Liver (tissue), 9 donors: ENCODE results near the gene IL36G. TPM values are rescaled to one million over a fixed set of nuclear protein-coding genes. Genes with fewer than 3 reads are reported as not detected.
"Not testable (repeated sequence)": the region's sequence is repeated elsewhere in the genome, so short reads cannot be mapped to it uniquely, and the experiment has no call there.

Experiments
- DNase-seq: peaks from one replicate; pipeline ENCODE4 v3.0.0-alpha.2; 2017; ENCODE audit warnings: low spot score
- H3K27ac ChIP-seq, 2 donors: one replicate each; pipeline ENCODE4 v1.7.0; 2013; ENCODE audit warnings: inconsistent platforms in 2 of 2, low read length in 2 of 2, control low read depth in 1 of 2, low read depth in 1 of 2, mild to moderate bottlenecking in 1 of 2
- H3K27me3 ChIP-seq, 4 donors: one replicate each; pipeline versions ENCODE4 v1.6.1 to v1.7.0; 2013; ENCODE audit warnings: low read length in 3 of 4, inconsistent platforms in 1 of 4, mild to moderate bottlenecking in 1 of 4, moderate library complexity in 1 of 4; ENCODE audit not compliant: control insufficient read depth in 4 of 4, insufficient read depth in 4 of 4
- H3K36me3 ChIP-seq, 4 donors: one replicate each; pipeline versions ENCODE4 v1.6.1 to v1.7.0; 2013; ENCODE audit warnings: low read length in 3 of 4, mild to moderate bottlenecking in 3 of 4, low read depth in 1 of 4, moderate library complexity in 1 of 4; ENCODE audit not compliant: control insufficient read depth in 4 of 4, insufficient read depth in 3 of 4
- H3K4me1 ChIP-seq, 4 donors: one replicate each; pipeline versions ENCODE4 v1.6.1 to v1.7.0; 2013; ENCODE audit warnings: low read length in 3 of 4, mild to moderate bottlenecking in 3 of 4, moderate library complexity in 1 of 4; ENCODE audit not compliant: control insufficient read depth in 4 of 4, insufficient read depth in 4 of 4
- H3K4me3 ChIP-seq, 3 donors: one replicate each; pipeline versions ENCODE4 v1.6.1 to v1.7.0; 2013; ENCODE audit warnings: low read length in 3 of 3, control low read depth in 1 of 3, low read depth in 1 of 3, mild to moderate bottlenecking in 1 of 3
- H3K9ac ChIP-seq, 2 donors: one replicate each; pipeline ENCODE4 v1.7.0; 2013; ENCODE audit warnings: low read length in 2 of 2, mild to moderate bottlenecking in 2 of 2, moderate library complexity in 2 of 2, control low read depth in 1 of 2, low read depth in 1 of 2
- H3K9me3 ChIP-seq, 4 donors: one replicate each; pipeline versions ENCODE4 v1.6.1 to v1.7.0; 2013; ENCODE audit warnings: low read length in 3 of 4; ENCODE audit not compliant: control insufficient read depth in 4 of 4
- FOXA1 ChIP-seq: IDR thresholded peaks from 2 replicates; pipeline ENCODE4 v1.6.1; 2016; ENCODE audit warnings: antibody characterized with exemption
- FOXA2 ChIP-seq: IDR thresholded peaks from 2 replicates; pipeline ENCODE4 v1.6.1; 2016; ENCODE audit warnings: antibody characterized with exemption
- HNF4A ChIP-seq, 2 donors: conservative IDR thresholded peaks; 2 replicates each; pipeline ENCODE4 v1.6.1; 2016; ENCODE audit warnings: antibody characterized with exemption in 2 of 2, mild to moderate bottlenecking in 2 of 2
- HNF4G ChIP-seq: IDR thresholded peaks from 2 replicates; pipeline ENCODE4 v1.6.1; 2016; ENCODE audit warnings: antibody characterized with exemption
- JUND ChIP-seq, 2 donors: IDR thresholded peaks; 2 replicates each; pipeline ENCODE4 v1.6.1; 2016; ENCODE audit warnings: antibody characterized with exemption in 2 of 2
- NR2F2 ChIP-seq: IDR thresholded peaks from 2 replicates; pipeline ENCODE4 v1.6.1; 2016; ENCODE audit warnings: antibody characterized with exemption
- RAD21 ChIP-seq, 2 donors: IDR thresholded peaks; 2 replicates each; pipeline ENCODE4 v1.6.1; 2016; ENCODE audit warnings: antibody characterized with exemption in 2 of 2, mild to moderate bottlenecking in 2 of 2
- RXRA ChIP-seq, 2 donors: IDR thresholded peaks; 2 replicates each; pipeline ENCODE4 v1.6.1; 2017 to 2018; ENCODE audit warnings: antibody characterized with exemption in 2 of 2, mild to moderate bottlenecking in 1 of 2
- SP1 ChIP-seq: IDR thresholded peaks from 2 replicates; pipeline ENCODE4 v1.6.1; 2018; ENCODE audit warnings: antibody characterized with exemption, mild to moderate bottlenecking
- TAF1 ChIP-seq: conservative IDR thresholded peaks from 2 replicates; pipeline ENCODE4 v1.6.1; 2016; ENCODE audit warnings: antibody characterized with exemption, mild to moderate bottlenecking
- YY1 ChIP-seq: IDR thresholded peaks from 2 replicates; pipeline ENCODE4 v1.6.1; 2016; ENCODE audit warnings: antibody characterized with exemption, mild to moderate bottlenecking
- WGBS: extraction: QIAGEN DNeasy Blood & Tissue Kit; methylation state at CpG from one replicate; pipeline ENCODE4 v1.1.7; 2013; 5-methylcytosine and 5-hydroxymethylcytosine counted together
- polyA plus RNA-seq, 2 donors: library from polyadenylated mRNA; stranded (reverse) in 1 of 2; unstranded in 1 of 2; fragments of 200-250 nt in 1 of 2; fragments of >200 nt in 1 of 2; fragmentation: Nextera tagmentation in 1 of 2; extraction: Ambion mirVana in 1 of 2; gene quantifications; one replicate each; pipeline versions ENCODE4 v1.2.1 to v1.2.3, GENCODE V29; 2013 to 2015
- total RNA-seq, 2 donors: library from RNA; depleted of rRNA; stranded (reverse); fragments of >200 nt; gene quantifications; one replicate each; pipeline ENCODE4 v1.2.3, GENCODE V29; 2014
- TF ChIP-seq, protein P1 (sequence below): IDR thresholded peaks from 2 replicates; pipeline ENCODE4 v1.6.1; 2016; ENCODE audit warnings: antibody characterized with exemption
- TF ChIP-seq, protein P2 (sequence below): IDR thresholded peaks from 2 replicates; pipeline ENCODE4 v1.6.1; 2016; ENCODE audit warnings: antibody characterized with exemption
- TF ChIP-seq, protein P3 (sequence below): IDR thresholded peaks from 2 replicates; pipeline ENCODE4 v1.6.1; 2016; ENCODE audit warnings: antibody characterized with exemption, mild to moderate bottlenecking
- TF ChIP-seq, protein P4 (sequence below): IDR thresholded peaks from 2 replicates; pipeline ENCODE4 v1.6.1; 2016; ENCODE audit warnings: antibody characterized with exemption
- TF ChIP-seq, protein P5 (sequence below): fragments of 150-350 bp; IDR thresholded peaks from 2 replicates; pipeline ENCODE4 v1.5.1; 2017; ENCODE audit warnings: improper control_type of control experiment, low read depth, low read length; ENCODE audit not compliant: missing input control
- donor health status: healthy.
- donor health status: healthy.
- donor health status: healthy.
- donor health status: healthy.
- donor health status: healthy.

The IL36G gene
- total RNA-seq (not detected), polyA plus RNA-seq (not detected)

DNA sequence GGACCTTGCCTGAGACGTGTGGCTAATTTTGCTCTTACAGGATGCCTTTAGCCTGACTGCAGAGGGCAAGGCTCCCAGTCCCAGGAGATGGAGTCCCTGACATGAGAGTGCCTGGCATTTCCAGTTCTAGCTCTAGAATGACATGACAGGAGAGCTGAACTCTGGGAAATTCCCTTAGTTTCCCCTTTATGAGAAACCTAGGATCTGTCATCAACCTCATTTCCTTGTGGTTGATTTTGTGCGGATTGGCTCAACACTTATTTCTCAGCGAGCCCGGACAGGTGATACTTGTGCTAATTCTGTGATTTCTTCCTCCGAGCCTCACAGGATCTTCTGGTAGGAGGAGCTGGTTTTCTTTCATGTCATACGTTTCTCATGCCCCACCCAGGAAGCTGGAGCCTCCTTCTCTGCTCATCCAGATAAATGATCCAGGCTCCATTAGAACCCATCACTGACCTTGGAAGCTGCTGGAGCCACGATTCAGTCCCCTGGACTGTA, at the start of gene IL36G:
IL36G (plus strand) TSS at position 448 of the 498 bp plus-strand sequence. CDS start 633 bp downstream, outside the sequence.
- TF ChIP-seq NR2F2 (no peak), RAD21 (IDR thresholded peaks at IDR 0.05) (no peak), FOXA1 (no peak), SP1 (no peak), JUND (IDR thresholded peaks at IDR 0.05) (no peak), TAF1 (no peak), FOXA2 (no peak)
- TF ChIP-seq, protein P1, sequence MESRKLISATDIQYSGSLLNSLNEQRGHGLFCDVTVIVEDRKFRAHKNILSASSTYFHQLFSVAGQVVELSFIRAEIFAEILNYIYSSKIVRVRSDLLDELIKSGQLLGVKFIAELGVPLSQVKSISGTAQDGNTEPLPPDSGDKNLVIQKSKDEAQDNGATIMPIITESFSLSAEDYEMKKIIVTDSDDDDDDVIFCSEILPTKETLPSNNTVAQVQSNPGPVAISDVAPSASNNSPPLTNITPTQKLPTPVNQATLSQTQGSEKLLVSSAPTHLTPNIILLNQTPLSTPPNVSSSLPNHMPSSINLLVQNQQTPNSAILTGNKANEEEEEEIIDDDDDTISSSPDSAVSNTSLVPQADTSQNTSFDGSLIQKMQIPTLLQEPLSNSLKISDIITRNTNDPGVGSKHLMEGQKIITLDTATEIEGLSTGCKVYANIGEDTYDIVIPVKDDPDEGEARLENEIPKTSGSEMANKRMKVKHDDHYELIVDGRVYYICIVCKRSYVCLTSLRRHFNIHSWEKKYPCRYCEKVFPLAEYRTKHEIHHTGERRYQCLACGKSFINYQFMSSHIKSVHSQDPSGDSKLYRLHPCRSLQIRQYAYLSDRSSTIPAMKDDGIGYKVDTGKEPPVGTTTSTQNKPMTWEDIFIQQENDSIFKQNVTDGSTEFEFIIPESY, result no peak
- TF ChIP-seq, protein P2, sequence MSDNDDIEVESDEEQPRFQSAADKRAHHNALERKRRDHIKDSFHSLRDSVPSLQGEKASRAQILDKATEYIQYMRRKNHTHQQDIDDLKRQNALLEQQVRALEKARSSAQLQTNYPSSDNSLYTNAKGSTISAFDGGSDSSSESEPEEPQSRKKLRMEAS, result no peak
- TF ChIP-seq, protein P3, sequence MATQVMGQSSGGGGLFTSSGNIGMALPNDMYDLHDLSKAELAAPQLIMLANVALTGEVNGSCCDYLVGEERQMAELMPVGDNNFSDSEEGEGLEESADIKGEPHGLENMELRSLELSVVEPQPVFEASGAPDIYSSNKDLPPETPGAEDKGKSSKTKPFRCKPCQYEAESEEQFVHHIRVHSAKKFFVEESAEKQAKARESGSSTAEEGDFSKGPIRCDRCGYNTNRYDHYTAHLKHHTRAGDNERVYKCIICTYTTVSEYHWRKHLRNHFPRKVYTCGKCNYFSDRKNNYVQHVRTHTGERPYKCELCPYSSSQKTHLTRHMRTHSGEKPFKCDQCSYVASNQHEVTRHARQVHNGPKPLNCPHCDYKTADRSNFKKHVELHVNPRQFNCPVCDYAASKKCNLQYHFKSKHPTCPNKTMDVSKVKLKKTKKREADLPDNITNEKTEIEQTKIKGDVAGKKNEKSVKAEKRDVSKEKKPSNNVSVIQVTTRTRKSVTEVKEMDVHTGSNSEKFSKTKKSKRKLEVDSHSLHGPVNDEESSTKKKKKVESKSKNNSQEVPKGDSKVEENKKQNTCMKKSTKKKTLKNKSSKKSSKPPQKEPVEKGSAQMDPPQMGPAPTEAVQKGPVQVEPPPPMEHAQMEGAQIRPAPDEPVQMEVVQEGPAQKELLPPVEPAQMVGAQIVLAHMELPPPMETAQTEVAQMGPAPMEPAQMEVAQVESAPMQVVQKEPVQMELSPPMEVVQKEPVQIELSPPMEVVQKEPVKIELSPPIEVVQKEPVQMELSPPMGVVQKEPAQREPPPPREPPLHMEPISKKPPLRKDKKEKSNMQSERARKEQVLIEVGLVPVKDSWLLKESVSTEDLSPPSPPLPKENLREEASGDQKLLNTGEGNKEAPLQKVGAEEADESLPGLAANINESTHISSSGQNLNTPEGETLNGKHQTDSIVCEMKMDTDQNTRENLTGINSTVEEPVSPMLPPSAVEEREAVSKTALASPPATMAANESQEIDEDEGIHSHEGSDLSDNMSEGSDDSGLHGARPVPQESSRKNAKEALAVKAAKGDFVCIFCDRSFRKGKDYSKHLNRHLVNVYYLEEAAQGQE, result no peak
- H3K27ac ChIP-seq, result no peak within 1 kb of the TSS
- no peaks in the 10 kb centered on the region for H3K36me3 ChIP-seq
- H3K4me3 ChIP-seq, result no peak within 1 kb of the TSS
- peaks cover 0 to 6% (median 0%) of the 10 kb centered on the region in 4 donors for H3K27me3 ChIP-seq
- H3K9ac ChIP-seq, result no peak within 1 kb of the TSS
- H3K4me1 ChIP-seq, result no peaks in the 10 kb centered on the region
- 76% methylated on average over 7 of the region's 7 CpGs for WGBS
- no peaks in the 10 kb centered on the region for H3K9me3 ChIP-seq
- no peak for DNase-seq

DNA sequence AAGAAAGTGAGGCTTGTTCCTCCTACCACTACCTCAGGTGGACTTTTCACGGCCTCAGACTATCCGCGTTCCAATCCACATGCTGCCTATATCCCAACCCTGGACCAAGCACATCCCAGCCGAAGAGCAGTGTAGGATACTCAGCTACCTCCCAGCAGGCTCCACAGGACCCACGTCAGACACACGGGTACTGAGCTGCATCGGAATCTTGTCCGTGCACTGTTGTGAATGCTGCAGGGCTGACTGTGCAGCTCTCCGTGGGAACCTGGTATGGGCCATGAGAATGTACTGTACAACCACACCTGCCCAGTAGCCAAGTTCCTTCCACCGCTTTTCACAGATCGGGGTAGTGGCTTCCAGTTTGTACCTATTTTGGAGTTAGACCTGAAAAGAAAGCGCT, 44.5 kb upstream of the IL36G start:
- no peaks in the 10 kb centered on the region for H3K27me3 ChIP-seq
- H3K9me3 ChIP-seq, result no peaks in the 10 kb centered on the region
- H3K4me1 ChIP-seq, result peaks cover 0 to 1% (median under 1%) of the 10 kb centered on the region in 4 donors
- DNase-seq, result no peak
- H3K27ac ChIP-seq, result no peak overlapping the region
- H3K9ac ChIP-seq, result no peak overlapping the region
- H3K36me3 ChIP-seq, result no peaks in the 10 kb centered on the region
- H3K4me3 ChIP-seq, result no peak overlapping the region
- WGBS, result 96% methylated on average over 12 of the region's 12 CpGs
- TF ChIP-seq HNF4A (conservative IDR thresholded peaks at IDR 0.05) (no peak), HNF4G (no peak), JUND (IDR thresholded peaks at IDR 0.05) (no peak), RAD21 (IDR thresholded peaks at IDR 0.05) (no peak), NR2F2 (no peak), FOXA2 (no peak), YY1 (no peak), RXRA (IDR thresholded peaks at IDR 0.05) (no peak)
- TF ChIP-seq, protein P4, sequence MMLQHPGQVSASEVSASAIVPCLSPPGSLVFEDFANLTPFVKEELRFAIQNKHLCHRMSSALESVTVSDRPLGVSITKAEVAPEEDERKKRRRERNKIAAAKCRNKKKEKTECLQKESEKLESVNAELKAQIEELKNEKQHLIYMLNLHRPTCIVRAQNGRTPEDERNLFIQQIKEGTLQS, result no peak
- TF ChIP-seq, protein P5, sequence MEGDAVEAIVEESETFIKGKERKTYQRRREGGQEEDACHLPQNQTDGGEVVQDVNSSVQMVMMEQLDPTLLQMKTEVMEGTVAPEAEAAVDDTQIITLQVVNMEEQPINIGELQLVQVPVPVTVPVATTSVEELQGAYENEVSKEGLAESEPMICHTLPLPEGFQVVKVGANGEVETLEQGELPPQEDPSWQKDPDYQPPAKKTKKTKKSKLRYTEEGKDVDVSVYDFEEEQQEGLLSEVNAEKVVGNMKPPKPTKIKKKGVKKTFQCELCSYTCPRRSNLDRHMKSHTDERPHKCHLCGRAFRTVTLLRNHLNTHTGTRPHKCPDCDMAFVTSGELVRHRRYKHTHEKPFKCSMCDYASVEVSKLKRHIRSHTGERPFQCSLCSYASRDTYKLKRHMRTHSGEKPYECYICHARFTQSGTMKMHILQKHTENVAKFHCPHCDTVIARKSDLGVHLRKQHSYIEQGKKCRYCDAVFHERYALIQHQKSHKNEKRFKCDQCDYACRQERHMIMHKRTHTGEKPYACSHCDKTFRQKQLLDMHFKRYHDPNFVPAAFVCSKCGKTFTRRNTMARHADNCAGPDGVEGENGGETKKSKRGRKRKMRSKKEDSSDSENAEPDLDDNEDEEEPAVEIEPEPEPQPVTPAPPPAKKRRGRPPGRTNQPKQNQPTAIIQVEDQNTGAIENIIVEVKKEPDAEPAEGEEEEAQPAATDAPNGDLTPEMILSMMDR, result no peak

DNA sequence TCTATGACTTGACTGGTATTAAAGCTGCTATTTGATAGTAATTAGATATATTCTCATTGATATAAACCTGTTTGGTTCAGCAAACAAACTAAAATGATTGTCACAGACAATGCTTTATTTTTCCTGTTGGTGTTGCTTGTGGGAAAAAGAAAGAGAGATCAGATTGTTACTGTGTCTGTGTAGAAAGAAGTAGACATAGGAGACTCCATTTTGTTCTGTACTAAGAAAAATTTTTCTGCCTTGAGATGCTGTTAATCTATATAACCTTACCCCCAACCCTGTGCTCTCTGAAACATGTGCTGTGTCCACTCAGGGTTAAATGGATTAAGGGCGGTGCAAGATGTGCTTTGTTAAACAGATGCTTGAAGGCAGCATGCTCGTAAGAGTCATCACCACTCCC, 43.7 kb upstream of the IL36G start:
- H3K36me3 ChIP-seq, DNase-seq, H3K4me1 ChIP-seq, H3K27me3 ChIP-seq, H3K9me3 ChIP-seq, H3K4me3 ChIP-seq, H3K27ac ChIP-seq, H3K9ac ChIP-seq: not testable (repeated sequence)
- WGBS, result 76% methylated on average over 2 of the region's 2 CpGs
